ENCODE results near the gene MVB12B.

Gene MVB12B

GRCh38 chr9:126479515-126479914 lies 152.9 kb downstream of the MVB12B start:
- DNase-seq = no peak

DNA sequence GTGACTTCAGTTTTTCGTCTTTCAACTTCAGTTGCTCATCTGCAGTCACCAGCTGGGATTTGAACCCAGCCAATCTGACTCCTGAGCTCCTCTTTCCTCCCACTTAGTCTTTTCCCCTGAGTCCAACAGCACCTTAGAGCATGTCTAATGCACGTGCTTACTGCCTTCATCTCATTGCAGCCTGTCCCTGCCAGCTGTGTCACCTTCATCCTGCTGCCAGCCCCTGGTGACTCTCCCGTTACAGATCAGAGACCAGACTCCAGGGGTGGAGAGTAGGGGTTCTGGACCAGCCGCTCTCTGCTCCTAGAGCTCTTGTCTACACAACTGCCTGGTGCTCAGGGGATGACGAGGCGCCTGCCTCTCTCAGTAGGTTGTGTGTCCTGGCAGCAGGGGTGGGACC lies 154.2 kb downstream of the MVB12B start:
- DNase-seq = no peak

DNA sequence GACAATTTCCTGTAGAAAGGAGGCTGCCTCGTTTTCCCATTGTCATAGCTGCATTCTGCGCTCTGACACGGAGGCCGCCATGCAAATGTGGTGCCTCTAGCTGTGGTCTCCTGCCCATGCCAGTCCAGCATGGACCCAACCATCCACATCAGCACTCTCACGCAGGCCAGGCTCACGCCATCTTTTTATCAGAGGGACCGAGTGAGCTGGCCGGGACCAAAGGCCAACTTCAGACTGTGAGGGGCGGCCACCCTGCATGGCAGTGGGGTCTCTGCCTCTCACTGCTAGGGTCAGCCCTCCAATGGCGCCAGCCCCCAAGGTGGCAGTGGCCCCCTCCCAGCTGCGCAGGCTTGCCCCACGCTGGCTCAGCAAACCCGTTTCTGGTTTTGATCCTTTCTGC lies 155.2 kb downstream of the MVB12B start:
- no peak for DNase-seq

GRCh38 chr9:126482361-126483044 lies 155.9 kb downstream of the MVB12B start:
- DNase-seq = no peak

DNA sequence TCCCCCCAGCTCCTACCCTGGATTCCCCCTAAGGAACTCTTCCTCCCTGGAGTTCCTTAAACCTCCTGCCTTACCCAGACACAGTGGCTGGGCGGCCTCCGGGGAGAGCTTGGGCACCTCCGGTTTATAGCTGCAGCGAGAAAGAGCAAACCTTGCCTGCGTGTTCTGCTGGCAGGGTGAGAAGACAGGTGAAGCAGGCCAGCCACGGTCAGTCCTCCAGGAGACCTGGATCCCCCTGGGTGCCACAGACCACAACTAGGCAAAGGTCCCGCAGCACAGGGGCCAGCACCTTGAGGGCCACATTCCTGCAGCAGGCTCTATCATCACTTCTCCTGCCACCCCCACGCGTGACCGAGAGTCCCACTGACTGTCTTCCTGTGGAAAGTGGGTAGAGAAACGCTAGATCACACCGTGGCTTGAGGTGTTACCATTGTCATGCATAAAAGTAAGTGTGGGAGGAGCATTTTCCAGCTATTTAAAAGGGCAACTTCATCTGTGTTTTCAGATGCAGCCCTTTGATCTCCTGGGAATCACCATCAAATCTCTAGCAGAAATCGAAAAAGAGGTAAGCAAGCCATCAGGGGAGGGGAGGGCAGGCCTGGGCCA lies 156.9 kb downstream of the MVB12B start:
- no peak for DNase-seq

DNA sequence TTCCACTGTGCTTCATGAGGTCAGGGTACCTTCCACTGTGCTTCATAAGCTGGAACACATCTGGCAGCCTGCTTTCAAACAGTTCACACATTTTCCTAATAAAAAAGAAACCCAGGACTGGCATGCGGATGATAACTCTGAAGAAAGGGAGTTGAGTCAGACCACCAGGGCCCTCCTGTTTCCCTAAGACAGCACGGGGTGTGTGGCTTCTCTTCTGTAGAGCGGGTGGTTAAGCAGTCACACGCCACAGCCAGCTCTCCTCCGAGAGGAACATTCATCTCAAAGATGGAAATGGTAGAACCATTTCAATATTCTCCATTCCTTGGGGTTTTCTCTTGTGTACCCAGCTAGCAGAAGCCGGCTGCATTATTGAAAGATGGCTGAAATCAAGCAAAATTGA lies 159.0 kb downstream of the MVB12B start:
- DNase-seq = no peak

GRCh38 chr9:126486276-126486675 lies 159.6 kb downstream of the MVB12B start:
- DNase-seq = no peak

GRCh38 chr9:126487856-126488255 lies 161.2 kb downstream of the MVB12B start:
- DNase-seq = no peak

DNA sequence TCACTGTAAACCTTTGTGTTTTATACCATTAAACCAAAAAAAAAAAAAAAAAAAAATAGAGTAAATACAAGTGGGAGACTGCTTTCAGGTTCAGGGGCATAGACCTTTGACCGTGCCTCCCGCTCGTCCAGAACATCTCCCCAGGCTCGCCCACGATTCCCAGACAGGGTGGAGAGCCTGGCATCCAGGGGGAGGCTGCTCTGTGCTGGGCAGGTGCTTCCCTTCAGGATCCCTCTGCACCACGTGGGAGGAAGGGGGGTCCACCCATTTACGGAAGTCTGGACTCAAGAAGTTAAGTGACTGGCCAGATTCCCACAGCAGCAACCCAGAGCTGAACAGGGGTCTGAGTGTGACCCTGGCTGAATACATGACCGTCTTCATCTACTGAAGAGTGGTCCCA lies 161.7 kb downstream of the MVB12B start:
- DNase-seq = no peak

- no peak for DNase-seq
Observed at GRCh38 chr9:126488881-126489404, 162.3 kb downstream of the MVB12B start.

- no peak for DNase-seq
Observed at GRCh38 chr9:126489581-126490213, 163.1 kb downstream of the MVB12B start.

DNA sequence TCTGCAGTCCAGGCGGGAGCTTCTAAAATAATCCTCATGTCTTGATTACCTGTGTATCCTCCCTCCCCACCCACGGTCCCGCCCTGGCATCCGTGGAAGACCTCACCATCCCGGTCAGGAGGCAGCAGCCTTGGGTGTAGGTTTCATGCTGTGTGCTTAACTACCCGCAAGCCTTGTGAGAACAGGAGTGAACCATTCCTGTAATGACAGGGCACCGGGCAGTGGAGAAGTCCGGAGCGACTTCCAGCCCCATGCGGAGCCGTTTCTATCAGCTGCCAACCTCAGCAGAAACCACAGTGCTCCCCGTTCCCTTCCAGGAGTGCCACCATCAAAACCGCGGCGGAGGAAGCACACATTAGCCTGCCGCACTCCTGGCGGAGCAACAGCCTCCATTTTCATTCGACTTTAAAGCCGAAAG lies 163.6 kb downstream of the MVB12B start:
- peak; percentile 23 for DNase-seq

DNA sequence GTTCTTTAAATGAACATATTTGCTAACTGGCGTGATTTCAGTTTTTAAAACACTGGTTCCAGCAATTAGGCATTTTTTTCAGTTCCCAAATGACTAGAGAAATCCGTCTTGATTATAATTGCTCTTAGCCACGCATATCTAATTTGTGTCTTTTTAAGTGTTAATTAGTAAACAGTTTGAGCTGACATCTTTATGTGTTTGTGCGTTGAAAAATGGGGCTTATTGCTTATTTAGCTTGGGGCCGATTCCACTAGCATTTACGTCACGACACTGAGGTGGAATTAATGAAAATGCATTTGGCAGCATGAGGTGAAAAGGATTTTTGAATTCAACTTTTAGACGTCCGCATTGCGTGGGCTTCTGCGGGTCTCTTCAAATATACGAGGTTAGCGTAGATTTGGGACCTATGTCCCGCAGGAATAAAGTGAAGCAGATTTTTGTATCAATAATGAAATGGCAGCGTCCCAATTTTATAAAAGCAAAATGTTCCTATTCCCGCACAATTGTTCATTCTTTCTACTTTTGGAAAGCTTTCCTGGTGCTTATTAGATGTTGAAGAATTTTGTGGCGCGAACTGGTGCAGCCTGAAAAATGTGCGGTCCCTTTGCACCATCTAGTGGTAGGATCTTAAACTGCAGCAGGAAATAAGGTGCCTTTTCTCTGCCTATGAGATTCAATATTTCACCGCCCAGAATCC lies 164.4 kb downstream of the MVB12B start:
- peak; percentile 52 for DNase-seq

DNA sequence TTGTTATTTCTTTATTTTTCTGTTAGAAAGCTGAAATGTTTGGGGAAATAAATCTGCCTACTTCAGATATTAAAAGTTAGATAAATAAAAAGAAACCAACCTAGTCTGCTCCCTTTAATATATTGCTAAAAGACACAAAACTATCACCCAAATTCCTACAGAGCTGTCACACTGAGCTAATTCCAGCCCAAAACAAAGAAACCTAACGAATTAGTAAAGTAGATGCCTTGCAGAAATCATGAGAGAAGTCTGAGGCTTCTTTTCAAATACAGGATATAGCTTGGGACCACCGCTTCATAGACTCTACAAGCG lies 164.9 kb downstream of the MVB12B start:
- DNase-seq = no peak

DNA sequence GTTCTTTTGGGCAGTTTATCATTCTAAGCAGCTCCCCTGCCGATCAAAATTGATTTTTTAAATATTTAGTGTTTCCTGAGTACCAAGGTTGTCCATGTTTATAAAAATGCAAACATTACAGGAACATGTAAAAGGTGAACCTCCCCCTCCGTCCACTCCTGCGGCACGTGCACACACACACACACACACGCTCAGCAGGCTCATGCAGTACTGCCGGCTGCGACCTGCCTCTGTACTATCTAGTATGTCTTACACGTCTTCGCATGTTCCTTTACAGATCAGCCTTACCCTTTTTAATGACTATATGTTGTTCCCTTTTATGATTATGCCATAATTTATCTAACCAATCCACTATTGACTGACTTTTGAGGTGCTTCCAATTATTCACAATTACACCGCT lies 165.3 kb downstream of the MVB12B start:
- DNase-seq = no peak

DNA sequence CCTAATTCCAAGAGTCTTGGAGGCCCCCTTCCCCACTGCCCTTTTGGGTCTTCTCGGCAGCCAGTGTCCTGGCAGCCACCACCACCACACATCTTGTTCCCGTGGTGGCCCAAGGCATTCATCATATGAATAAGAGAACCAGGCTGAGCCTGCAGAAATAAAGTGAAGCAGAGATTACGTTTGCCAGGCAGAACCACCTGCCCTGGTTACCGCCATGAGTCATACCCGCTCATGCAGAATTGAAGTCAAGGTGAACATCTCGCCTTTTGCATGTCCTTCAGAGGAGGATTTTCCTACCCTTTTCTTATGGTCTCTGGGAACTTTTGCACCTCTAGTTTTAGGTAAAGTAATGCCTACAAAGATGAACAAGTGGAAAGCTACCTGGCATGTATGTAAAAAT lies 167.6 kb downstream of the MVB12B start:
- DNase-seq = no peak

DNA sequence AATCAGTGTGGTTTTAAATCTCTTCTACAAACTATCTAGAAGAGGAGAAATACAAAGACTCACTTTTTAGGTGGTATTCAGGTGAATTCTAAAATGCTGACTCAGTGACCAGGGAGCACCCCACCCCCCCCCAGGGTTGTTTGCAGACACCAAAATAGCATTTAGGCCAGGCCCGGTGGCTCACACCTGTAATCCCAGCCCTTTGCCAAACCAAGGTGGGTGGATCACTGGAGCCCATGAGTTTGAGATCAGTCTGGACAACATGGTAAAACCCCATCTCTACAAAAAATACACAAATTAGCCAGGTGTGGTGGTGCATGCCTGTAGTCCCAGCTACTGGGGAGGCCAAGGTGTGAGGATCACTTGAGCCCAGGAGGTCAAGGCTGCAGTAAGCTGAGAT lies 168.1 kb downstream of the MVB12B start:
- no peak for DNase-seq

DNA sequence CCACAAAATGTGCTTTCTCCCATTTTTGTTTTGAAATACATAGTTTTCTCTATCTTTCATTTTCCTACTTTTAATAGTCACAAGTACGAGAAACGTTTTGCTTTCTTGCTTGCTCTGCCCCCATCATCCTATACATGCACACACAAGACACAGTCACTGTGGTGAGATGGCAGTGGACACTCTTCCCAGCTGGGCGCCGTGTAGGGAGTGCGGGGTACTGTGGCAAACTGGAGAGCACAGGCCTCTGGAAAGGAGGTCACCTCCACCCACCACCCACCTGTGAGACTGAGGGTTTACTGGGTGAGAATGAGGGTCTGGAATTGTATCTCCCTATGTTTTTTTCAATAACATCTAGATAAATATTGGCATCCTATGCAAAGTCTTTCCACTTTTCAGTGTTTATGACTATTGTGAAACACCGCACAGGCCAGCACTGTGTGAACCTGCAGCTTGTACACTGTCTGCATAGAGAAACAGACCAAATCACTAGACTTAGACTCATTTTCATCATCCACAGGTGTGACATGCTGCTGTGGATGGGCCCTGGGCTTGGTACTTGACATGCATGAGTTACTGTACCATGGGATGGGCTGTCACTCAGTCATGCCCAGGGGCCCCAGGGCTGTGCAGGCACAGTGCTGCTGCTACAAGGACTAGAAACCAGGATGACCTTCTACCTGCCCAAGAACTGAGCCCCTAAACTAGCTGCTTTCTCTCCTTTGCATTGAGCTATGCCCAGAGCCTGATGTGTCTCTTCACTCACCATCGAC lies 169.0 kb downstream of the MVB12B start:
- DNase-seq = no peak

DNA sequence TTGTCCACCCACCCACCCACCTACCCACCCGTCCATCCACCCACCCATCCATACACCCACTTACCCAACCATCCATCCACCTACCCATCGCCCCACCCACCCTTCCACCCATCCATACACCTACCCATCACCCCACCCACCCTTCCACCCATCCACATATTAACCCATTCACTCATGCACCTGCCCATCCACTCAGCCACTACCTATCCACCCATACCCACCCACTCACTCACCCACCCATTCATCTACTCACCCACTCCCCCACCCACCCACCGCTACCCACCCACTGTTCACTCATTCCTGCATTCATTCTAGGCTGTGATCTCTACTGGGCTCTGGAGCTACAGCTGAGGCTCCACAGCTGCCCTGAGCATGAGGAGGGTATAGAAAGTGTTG lies 169.6 kb downstream of the MVB12B start:
- DNase-seq = no peak

DNA sequence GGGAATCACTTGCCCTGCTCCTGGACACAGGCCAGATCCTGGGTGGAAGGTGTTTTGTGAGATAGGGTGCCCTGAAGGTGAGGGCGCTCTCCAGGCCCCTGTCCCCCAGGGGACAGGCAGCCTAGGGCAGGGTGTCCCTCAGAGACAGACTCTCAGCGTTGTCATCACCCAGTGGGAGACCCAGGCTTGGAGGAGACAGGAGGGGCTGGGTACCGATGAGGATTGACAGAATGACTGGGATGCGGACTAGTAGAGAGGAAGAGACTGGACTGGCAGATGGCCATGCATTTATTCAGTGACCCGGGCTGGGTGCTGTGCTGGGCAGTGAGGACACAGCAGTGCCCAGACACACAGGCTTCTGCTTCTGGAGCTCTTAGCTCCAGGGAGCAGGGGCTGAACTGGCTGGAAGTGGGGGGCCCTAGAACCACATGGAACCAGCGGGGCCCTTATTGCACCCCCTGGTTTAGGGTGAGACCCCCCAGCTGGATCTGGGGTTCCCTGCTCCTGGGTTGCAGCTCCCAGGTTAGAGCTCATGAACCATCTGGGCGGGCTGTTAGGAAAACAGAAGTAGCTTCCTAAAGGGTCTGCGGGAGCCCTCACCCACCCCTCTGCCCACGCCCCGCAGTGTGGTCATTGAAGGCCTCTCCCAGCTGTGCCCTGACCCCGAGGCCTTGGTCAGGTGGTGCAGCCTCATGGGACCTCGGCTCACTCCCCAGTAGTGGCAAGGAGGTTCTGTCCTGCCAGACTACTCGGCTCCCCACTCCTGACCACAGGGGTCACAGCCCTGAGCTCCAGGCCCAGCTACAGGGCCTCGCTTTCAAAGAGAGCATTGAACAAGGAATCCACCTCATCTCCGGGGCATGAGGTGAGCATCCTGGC lies 170.4 kb downstream of the MVB12B start:
- DNase-seq = no peak

GRCh38 chr9:126497660-126498275 lies 171.1 kb downstream of the MVB12B start:
- DNase-seq = no peak

GRCh38 chr9:126498331-126498730 lies 171.7 kb downstream of the MVB12B start:
- DNase-seq = no peak

Measured in NCI-H748 treated with DMSO at 0.1 percent for 48 hours (cell line).